BJ (cell line): ENCODE results near the gene CCL1. TPM values are rescaled to one million over a fixed set of nuclear protein-coding genes. Genes with fewer than 3 reads are reported as not detected.

Experiments
- CTCF ChIA-PET: fragments of 350-600 bp; formaldehyde crosslinking; extraction: SDS; loops from one replicate; lab custom pipeline; 2021; ENCODE audit warnings: antibody characterized with exemption, inconsistent platforms; lab: Yijun Ruan, JAX
- POLR2A ChIA-PET: fragments of 300-600 bp; sonication (Branson Sonifier 250); formaldehyde crosslinking; extraction: SDS; loops from one replicate; lab custom pipeline; 2021; ENCODE audit warnings: antibody characterized with exemption; lab: Charles Lee
- DNase-seq: peaks from one replicate; pipeline ENCODE4 v3.0.0-alpha.2; 2011; ENCODE audit warnings: low read depth
- H3K27me3 ChIP-seq: 2 replicates; pipeline ENCODE4 v1.6.0; 2011; ENCODE audit warnings: low read length; ENCODE audit not compliant: control insufficient read depth, insufficient read depth
- H3K36me3 ChIP-seq: 2 replicates; pipeline ENCODE4 v1.5.1; 2011; ENCODE audit warnings: low read length; ENCODE audit not compliant: control insufficient read depth, insufficient read depth
- H3K4me3 ChIP-seq: 2 replicates; pipeline ENCODE4 v1.5.1; 2011; ENCODE audit warnings: low read depth, mild to moderate bottlenecking, control low read depth, low read length
- polyA plus RNA-seq: library from polyadenylated mRNA; depleted of rRNA; stranded (reverse); fragments of >200 nt; gene quantifications from 2 replicates; pipeline ENCODE4 v1.2.3, GENCODE V29; 2011
- TF ChIP-seq, protein P1 (sequence below): IDR thresholded peaks from 2 replicates; pipeline ENCODE4 v1.5.1; 2011; ENCODE audit warnings: low read depth, mild to moderate bottlenecking, control low read depth, inconsistent platforms, low read length, moderate library complexity; ENCODE audit not compliant: insufficient read depth

CCL1 gene
- polyA plus RNA-seq, 1 experiment: not detected

DNA sequence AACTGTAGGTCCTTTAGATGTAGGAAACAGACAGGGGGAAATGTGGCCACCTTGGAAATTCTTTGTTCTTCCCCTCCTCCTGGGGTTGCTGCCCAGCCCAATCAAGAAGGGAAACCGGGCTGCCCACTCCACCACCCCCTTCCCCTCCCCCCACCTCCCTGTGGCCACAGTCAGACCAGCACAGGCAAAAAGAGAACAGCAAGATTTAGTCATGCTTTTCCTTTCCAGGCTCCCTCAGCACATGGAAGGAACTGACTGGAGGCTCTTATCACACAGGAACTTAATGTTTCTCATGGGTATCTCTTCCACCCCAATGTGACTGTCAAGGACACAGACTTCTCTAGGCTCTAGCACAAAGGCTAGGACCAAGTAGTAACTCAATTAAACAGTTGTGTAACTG lies 3.0 kb upstream of the CCL1 start:
- CTCF ChIA-PET: interaction anchor here (2.5 kb wide), 1 partner anchor 195 kb away, joined by 5 read pairs; no protein-coding TSS in a partner anchor
- no peak overlapping the region for H3K4me3 ChIP-seq
- TF ChIP-seq, protein P1, sequence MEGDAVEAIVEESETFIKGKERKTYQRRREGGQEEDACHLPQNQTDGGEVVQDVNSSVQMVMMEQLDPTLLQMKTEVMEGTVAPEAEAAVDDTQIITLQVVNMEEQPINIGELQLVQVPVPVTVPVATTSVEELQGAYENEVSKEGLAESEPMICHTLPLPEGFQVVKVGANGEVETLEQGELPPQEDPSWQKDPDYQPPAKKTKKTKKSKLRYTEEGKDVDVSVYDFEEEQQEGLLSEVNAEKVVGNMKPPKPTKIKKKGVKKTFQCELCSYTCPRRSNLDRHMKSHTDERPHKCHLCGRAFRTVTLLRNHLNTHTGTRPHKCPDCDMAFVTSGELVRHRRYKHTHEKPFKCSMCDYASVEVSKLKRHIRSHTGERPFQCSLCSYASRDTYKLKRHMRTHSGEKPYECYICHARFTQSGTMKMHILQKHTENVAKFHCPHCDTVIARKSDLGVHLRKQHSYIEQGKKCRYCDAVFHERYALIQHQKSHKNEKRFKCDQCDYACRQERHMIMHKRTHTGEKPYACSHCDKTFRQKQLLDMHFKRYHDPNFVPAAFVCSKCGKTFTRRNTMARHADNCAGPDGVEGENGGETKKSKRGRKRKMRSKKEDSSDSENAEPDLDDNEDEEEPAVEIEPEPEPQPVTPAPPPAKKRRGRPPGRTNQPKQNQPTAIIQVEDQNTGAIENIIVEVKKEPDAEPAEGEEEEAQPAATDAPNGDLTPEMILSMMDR: no peak
- H3K36me3 ChIP-seq: no peaks in the 10 kb centered on the region
- POLR2A ChIA-PET: no interaction called here
- peaks cover 4% of the 10 kb centered on the region; the same call in 1 of the 2 replicates for H3K27me3 ChIP-seq
- no peak for DNase-seq

DNA sequence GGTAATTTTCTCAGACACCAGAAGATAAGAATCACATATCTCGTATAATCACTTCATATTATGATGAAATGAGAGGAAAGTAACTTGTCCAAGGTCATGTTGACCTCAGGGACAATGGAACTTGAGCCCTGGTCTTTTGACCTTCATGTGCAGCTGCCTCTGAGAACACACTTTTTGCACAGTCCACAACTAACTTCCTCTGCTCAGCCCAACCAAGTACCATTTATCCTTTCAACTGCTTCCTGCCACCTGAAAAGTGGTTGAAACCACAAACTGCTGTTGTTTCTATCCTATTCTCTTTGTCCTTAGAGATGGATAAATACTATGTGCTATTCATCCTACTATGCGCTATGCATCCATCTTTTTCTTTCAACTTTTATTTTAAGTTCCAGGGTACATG lies 2.3 kb upstream of the CCL1 start:
- no peak for DNase-seq
- POLR2A ChIA-PET: no interaction called here
- TF ChIP-seq, protein P1: no peak
- no peak overlapping the region for H3K4me3 ChIP-seq
- CTCF ChIA-PET: interaction anchor here (2.5 to 14.0 kb wide), 2 partner anchors 163 to 194 kb away, joined by 5 to 512 read pairs; no protein-coding TSS in a partner anchor
- H3K36me3 ChIP-seq: no peaks in the 10 kb centered on the region
- peaks cover 4% of the 10 kb centered on the region; the same call in 1 of the 2 replicates for H3K27me3 ChIP-seq

DNA sequence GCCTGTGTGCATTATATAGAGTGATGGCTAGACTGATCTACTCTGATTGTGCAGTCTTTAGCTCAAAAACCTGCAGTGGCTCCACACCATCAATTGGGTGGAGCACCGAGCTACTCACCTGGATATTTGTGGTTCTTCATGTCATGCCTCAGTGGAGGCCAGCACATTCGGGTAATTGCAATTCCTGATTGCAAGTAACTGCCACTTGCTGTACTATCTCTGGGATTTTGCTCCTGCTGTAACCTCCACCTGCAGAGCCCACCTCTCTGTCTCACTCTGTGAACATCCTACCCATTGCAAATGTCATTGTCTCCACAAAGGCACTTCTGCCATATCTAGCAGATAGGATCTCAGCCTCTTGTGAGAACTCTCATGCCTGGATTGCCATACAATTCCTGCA lies 1.7 kb upstream of the CCL1 start:
- TF ChIP-seq, protein P1: no peak
- DNase-seq: no peak
- ChIA-PET POLR2A (no interaction called here), CTCF (interaction anchor here (2.5 to 14.0 kb wide), 3 partner anchors 56 to 194 kb away, joined by 5 to 512 read pairs (median 148); no protein-coding TSS in a partner anchor)
- Histone ChIP-seq H3K4me3 (no peak overlapping the region), H3K27me3 (peaks cover 4% of the 10 kb centered on the region; the same call in 1 of the 2 replicates), H3K36me3 (no peaks in the 10 kb centered on the region)

DNA sequence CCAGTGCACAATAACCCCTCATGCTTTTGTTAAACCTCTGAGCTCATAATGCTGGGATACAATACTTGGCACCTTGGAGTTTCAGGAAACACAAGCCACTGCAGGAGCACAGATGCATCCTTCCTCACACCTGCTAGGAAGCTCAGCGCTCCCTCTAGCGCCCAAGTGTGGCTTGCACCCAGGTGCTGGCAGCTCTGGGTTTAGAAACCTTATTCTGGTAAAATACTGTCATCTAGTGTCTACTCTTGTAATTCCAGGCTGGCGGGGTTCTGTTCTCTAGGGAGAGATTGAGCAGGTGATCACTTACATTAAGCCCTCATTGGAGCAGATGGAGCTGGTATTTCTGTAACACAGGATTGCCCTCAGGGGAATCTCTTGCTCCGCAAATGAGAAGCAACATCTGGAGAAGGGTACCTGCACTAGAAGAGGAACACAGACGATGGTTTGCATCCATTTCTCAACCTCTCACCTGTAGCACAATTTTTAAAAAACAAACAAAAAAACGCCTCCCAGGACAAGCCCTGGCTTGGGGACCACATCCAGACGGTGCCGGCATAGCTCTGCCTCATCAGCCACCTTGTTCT lies 1.5 kb downstream of the CCL1 start:
- TF ChIP-seq, protein P1: peak; percentile 100
- Histone ChIP-seq H3K36me3 (no peaks in the 10 kb centered on the region), H3K27me3 (peaks cover 4% of the 10 kb centered on the region; the same call in 1 of the 2 replicates), H3K4me3 (no peak overlapping the region)
- no peak for DNase-seq
- POLR2A ChIA-PET: no interaction called here
- CTCF ChIA-PET: interaction anchor here (0.6 to 14.0 kb wide), 68 partner anchors 8 to 593 kb away, joined by 3 to 512 read pairs (median 5); partner anchors contain the start of genes CCL11, CCL2, CCL7 and CCL8

DNA sequence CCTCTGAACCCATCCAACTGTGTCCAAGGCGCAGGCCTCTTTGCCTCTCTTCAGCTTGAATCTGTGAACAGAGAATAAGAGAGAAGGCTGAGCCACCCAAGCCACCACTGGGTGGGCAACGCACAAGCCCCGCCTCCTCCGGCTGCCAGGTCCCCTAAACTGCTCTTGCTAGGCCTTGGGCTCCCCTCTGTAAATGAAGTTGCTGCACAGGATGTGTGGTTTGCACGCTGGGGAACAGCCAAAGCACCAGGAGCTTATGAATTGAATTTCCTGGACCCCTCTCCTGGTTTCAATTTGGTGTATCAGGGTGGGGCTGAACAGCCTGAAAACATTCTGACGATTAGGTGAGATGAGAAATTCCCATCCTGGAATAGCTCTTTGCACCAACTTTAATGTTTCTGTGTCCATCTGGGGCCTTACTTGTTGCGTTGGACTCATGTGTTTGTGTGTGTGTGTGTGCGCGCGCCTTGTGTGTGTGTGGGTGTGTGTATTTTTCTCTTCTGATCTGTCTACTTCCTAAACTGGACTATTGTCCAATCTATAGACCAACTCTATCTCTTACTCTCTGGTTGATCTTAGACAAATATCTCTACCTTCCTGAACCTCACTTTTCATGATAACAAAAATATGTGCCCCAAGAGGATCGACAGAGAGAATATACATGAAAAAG lies 2.3 kb downstream of the CCL1 start:
- CTCF ChIA-PET: interaction anchor here (0.6 to 14.0 kb wide), 61 partner anchors 8 to 592 kb away, joined by 3 to 512 read pairs (median 5); partner anchors contain the start of genes CCL11, CCL2, CCL7 and CCL8
- Histone ChIP-seq H3K36me3 (no peaks in the 10 kb centered on the region), H3K27me3 (0 out of 2 replicates have a peak, but pooled peaks cover 3% of the 10 kb centered on the region), H3K4me3 (no peak overlapping the region)
- TF ChIP-seq, protein P1: no peak
- no peak for DNase-seq
- POLR2A ChIA-PET: no interaction called here
